Activated gamma-delta T cell treated with anti-CD3 and anti-CD28 coated beads, Interleukin-2, amount 50 U/mL, for 16 hours (primary cell): Measurements from ENCODE around the gene TBC1D9.

Experiments used
- DNase-seq: peaks from one replicate; pipeline ENCODE4 v3.0.0-alpha.2; 2020; ENCODE audit warnings: low read depth

TBC1D9 gene

DNA sequence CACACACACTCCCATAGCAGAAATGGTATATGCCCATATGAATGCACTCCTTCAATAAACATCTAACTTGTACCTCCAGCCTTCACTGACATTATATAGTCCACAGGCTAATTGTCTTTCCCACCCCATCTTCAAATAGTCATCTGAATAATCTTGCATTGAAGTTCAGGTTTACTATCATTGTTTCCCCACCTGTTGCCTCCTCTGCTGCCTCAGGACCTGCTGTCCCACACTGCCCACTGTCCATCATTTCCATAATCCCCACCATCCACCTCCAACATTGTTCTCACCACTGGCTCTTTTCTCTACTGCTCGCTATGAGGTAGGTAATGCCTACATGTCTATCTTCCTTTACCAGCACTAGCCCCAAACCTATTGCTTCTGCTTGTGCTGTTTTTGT is 66.1 kb downstream of the TBC1D9 start:
- no peak for DNase-seq

DNA sequence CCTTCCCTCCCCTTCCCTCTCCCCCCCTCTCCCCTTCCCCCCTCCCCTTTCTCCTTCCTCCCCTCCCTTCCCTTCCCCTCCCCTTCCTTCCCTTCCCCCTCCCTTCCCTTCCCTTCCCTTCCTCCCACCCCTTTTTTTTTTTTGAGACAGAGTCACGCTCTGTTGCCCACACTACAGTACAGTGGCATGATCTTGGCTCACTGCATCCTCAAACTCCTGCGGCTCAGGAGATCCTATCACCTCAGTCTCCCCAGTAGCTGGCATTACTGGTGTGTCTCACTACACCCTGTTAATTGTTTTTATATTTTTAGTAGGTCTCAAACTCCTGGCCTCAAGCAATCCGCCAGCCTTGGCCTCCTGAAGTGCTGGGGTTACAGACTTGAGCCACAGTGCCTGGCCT is 66.6 kb downstream of the TBC1D9 start:
- no peak for DNase-seq

DNA sequence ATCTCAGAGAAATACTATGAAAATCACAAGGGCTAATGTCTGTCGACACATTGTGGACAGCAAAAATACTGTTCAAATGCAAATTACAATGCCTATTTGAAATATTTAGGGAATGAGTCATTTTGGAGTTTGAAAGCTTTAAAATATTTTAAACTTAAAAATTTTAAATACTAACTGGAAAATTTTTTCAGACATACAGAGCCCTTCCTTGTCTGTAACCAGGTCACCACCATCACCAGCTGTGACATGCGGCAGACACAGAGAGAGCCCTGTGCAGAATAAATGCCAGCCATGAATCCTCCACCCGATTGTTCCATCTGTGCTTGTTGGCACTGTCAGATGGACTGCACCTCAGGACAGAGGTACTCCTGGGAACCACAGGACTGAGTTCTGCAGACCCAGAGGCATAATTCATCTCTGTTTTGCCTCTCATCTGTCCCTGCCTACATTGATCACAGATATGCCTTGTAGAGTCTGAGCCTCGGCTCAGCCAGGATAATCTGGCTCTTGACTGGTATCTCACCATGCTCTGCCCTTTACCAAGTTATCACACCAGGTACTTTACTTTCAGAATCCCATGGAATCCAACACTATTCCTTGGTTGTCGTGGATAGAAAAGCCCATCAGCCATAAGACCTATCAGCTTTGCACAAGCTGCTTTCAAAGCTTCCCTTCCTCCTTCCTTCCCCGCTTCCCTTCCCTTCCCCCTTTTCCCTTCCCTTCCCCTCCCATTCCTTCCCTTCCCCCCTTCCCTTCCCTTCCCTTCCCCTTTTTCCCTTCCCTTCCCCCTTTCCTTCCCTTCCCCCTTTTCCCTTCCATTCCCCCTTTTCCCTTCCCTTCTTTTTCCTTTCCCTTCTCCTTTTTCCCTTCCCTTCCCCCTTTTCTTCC is 67.2 kb downstream of the TBC1D9 start:
- DNase-seq: no peak

DNA sequence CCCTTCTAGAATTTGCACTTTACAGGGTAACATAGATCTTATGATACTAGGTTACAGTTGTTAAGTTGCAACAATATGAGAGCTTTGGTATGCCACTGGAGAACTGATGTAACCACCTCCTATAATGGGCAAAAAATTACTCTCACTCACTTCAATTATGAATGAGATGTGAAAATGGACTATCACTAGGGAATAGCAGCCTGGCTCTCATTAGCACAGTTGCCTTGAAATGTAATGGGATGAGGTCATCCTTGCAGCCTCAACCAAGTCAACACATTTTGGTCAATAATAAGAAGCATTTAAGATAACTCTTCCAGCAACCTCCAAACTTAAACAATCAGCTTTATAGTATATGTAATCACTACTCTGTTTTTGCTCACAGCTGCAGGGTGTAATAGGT is 69.4 kb downstream of the TBC1D9 start:
- DNase-seq: no peak

DNA sequence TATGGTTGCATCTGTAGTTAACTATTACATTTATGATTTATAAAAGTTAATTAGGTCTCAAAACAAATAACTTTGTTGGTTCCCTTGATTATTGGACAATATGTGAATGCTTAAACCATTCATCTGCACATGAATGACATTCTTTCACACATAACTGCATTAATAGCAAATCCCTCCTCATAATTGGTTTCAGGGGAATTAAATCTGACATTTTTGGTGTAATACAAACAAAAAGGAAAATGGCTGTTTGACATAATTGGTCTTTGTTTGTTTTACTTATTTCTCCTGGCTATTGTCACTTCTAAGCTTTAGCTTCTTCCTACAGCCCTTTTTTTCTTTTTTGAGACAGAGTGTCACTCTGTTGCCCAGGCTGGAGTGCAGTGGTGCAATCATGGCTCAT is 71.9 kb downstream of the TBC1D9 start:
- DNase-seq: no peak

DNA sequence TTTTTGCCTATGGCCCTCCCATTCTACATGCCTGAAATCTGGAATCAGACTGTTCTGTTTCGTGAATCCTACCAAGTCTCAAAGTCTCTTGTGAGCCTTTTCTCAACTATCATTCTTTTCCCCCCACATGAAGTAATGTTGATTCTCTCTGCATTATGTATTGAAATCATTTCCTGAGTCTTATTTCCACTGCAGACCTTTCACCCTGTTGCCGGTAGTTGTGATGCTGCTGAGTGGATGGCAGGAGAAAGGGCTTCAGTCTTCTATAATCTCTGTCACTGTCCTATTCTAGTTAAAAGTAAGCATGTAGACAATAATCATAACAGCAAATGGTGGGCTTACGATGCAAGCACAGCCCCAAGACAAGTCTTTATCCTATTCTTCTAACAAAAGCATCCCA is 75.0 kb downstream of the TBC1D9 start:
- no peak for DNase-seq

DNA sequence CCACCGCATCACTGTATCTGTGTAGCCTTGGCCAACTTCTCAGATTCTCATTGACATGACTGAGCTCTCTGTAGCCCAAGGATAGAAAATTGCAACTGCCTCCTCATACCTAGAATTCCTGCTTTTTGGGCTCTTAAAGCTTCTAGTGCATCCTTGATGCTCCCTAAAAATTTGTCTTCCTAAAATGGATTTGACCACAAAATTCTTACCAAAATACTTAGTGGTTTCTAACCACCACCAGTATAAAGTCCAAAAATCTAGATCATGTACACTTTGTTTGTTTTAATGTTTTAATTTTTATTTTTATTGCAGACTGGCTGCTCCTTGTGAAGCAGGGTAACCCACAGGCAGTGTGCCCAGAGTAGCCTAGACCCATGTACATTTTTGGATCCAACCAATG is 75.5 kb downstream of the TBC1D9 start:
- DNase-seq: no peak

DNA sequence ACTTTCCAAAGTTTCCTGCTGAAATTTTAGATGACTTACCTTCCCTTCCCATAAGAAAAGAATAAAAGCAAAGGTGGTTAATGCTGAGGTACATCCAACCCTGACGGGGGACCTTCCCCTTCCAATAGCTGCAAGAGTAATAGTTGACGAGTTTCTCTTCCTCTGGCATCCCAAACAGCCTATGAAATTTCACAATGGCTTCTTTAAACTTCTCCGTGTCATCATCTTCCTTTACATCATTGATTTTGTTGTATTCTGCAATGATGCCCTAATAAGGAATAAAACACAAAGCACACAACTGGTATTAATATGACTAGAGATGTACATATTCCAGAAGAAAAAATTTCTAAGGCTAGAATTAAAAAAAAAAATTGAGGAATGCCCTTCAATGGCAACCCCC is 76.6 kb downstream of the TBC1D9 start:
- no peak for DNase-seq

DNA sequence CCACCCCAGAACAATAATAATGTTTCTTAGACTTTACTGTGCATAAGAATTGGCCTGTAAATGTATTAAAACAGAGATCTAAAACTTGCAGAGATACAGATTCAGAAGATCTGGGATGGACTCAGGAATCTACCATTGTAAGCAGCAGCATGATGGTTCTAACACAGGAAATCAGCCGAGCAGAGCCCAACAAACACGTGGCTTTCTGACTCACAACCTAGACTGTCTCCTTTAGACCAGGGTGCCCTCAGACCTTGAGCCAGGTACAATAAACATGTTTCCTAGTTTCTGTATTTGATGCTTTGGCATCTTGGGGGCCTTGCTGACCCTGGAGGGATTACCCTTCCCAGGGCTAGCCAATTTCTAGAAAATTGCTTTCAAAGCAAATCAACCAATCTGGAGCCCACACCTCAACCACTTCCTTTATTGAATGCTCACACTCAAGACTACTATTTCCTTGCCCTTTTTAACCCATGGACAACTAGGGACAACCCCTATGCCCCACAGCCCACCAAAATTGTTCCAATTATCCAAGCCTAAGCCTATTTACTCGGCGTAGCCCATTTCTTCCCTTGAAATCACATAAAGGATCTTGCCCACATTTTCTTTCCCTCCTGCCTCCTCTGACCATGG is 80.5 kb downstream of the TBC1D9 start:
- no peak for DNase-seq

DNA sequence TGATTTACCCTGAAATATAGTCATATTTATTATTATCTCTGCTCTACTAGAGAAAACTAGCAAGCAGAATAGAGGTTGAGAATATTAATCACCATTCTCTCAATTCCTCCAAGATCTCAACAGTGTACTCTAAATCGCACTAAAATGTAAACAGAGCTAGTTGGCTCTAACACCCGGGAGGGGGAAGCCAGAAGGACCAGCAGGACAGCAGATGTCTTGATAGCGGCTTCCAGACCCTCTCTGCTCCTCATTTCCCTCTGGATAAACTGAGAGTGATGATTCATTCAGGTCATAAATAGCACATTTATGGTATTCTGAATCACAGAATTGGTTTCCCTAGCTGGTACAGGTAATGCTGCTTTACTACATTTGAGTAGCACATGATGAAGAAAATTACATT is 82.5 kb downstream of the TBC1D9 start:
- no peak for DNase-seq

DNA sequence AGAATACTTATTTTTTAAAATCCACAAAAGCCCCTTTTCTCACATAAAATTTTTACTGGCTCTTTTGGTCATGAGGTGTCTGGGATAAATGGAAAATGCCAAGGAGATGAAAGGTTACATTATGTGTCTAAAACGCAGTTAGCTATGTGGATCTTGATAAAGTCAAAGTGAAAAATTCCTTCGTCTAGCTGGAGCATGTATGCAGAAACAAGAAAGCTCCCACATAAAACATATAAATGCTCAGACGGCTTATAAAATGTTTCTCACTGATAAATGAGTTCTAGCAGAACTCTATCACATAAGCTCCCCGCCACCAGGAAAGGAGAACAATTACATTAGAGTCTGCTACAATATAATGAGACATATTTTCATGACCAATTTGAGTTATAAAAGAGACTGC is 83.8 kb downstream of the TBC1D9 start:
- DNase-seq: no peak

DNA sequence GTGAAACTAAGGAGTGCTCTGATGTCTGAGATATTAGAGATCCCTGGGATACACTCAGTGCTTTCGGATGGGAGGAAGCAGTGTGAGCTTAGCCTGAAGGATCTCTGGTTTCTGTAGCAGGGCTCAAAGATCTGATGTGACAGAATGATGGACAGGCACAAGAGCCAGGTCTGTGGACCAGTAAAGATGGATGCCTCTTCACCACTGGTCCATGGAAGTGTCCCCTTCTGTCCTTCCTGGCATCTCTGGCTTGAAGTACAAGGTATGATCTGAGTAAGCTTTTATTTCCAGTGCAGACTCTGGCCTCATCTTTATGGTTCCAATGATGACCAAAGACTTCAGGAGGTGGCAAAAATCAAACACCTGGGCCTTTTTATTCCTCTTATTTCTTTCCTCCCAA is 88.1 kb downstream of the TBC1D9 start:
- no peak for DNase-seq

DNA sequence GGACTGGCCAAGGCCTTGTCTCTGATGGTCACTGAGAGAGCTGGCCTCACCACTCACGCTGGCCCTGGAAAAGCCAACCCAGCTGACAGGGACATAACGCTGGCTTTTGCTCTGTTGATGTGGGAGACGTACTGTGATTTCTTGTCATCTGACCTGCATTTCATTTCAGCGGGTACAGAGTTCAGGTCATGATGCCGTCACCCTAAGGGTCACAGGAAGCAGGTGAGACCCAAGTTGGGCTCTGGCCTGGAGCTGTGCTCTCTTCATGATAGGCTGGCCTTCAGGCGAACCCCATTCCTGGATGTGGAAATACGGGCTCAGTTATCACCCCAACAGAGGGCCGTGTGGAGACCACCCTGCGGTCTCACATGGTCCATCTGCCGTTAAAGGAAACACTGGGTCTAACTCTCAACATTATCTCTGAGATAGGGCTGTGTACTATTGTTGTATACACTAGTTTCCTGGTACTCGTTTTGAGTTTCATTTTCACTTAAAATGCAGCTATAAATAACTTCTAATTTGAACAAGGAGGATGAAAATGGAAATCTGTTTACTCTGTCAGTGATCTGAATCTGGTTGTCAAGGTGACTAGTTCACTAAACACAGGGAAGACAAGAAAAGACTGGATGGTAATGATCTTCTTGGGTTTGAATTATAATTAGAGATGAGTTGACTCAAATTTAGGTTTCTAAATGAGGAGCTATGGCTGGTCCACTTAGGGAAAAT is 89.1 kb downstream of the TBC1D9 start:
- DNase-seq: no peak

DNA sequence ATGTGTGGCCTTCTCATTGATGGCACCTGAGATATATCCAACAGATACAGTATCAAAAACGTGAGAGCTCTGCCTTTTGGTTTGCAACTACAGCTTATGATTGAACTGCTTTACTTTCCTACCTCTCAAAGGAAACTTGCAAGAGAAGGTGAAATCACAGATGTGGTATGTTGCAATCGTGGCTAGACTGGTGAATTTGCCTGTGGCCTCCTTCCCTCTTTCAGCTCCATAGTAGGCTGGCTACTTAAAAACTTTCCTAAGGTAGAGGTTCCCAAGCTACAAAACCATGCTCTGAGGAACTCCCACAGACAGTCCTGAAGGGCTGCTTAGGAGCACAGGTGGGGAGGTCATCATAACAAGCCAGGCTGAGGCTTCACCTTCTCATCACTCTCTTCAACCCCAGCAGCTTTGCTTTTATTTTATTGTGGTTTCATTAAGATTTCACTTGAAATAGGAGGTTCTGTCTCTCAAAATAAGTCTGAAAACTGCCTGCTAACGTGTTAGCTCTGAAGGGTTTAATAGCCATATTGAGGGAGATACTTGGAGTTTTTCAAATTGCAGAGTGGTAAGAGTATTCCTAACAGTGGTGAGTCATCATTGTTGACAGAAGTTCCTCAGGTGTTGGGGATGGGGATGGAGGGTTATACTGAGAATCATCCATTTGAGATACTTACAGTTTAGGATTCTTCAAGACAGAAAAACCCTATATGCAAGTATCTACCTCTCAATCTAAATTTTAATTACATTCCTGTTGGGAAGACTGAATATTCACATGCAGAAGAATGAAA is 93.9 kb downstream of the TBC1D9 start:
- DNase-seq: no peak

DNA sequence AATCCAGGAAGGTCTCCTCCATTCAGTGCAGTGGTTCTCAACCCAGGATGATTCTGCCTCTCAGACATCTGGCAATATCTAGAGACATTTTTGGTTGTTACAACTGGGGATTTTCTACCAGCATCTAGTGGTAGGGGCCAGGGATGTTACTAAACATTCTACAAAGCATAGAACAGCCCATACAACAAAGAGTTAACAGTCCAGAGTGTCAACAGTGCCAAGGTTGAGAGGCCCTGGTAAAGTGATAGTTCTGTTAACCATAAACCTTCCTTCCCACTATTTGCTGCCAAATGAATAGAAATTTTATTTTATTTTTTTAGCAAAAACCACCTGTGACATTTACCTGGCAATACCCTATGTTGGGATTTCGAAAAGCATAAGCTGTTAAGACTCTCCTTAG is 94.6 kb downstream of the TBC1D9 start:
- DNase-seq: no peak

DNA sequence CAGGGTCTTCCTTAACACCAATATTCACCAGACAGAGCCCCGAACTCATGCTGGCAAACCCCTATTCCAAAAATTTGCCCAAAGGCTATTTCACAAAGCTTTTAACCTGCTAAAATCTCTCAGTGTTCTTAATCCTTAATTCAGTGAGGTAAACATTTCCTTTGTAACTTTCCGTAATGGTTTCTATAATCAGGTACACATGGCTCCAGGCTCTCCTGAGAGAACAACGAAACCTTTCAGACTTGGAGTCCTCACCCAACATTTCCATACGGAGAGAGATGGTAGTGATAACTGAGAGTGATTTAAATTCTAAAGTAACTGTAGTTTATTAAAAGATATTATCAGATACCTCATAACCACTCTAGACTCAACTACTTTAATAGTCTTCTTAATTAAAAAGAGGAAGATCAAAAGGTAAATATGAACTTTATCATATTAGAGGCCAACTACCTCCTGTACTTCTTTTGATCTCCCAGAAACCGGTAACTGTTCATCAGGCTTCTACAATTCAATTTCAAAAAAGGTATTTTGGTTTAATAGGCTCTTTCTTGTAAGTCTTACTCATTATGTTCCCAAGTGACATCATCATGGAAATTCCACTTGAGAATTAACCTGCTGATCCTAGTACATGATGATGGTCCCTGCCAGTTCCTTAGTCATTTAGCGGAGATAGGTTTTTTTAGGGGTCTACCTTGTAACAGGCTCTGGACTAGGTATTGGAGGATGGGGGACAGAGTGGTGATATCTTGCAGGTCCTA is 96.1 kb downstream of the TBC1D9 start:
- DNase-seq: no peak

DNA sequence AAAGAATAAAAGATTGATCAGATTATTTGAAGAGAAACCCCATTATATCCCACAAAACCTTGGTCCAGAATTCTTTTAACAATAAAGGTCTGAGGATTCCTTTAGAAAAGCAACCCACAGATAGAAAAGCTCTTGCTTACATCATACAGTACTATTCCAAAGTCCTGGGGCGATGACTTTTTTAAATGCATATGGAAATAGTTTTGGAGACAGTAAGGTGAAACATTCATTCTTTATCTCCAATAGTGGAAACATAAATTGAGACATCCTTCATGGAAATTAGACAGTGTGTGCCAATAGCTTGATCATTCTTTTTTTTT is 101.7 kb downstream of the TBC1D9 start:
- DNase-seq: no peak

DNA sequence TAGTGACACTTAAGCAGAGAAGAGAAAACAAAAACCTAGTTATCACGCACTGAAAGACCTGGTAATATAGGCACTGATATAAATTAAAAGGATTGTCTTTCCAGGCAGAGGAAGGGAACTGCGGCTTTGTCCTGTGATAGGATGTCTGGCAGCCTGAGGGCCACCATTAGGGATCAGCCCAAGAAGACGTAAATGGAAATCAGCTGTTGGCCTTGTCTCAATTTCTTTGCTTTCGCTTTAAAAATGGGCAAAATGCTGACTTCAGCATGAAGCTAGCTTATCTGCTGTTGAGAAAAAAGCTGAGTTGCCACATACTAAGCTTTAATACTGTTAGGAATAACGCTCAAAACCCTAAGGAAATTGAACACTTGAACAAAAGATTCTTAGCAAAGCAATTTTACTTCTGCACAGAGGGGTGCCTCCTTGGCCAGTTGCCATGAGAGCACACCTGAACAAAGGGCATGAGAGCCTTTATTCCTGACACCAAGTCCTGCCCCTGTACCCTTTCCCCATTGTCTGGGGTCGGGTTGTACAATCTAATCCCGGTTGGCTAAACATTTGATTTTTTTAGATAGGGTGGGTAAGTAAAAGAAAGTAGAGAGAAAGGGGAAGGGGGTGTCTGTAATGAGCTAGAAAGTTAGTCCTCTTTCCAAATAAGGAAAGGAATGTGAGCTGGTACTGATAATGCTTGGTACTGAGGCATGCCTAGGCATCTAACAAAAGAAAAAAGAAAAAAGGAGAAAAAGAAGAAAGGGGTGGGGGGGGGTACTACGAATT is 102.3 kb downstream of the TBC1D9 start:
- DNase-seq: no peak

DNA sequence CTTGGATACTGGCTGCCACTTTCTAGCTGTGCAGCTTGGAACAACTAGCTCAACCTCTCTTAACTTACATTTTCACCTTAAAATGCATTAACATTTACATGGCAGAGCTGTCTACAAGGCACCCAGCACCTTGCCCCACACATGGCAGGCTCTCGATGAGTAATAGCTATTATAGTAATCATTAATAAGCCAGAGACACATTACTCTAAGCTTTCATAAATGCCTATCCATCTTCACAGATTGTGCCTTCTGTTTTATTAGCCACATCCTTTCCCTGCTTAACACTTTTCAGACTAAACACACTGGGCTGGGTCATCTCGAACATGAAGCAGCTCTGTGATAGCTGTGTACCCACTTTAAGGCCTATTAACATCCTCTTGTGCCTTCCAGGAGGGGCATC is 103.6 kb downstream of the TBC1D9 start:
- no peak for DNase-seq

DNA sequence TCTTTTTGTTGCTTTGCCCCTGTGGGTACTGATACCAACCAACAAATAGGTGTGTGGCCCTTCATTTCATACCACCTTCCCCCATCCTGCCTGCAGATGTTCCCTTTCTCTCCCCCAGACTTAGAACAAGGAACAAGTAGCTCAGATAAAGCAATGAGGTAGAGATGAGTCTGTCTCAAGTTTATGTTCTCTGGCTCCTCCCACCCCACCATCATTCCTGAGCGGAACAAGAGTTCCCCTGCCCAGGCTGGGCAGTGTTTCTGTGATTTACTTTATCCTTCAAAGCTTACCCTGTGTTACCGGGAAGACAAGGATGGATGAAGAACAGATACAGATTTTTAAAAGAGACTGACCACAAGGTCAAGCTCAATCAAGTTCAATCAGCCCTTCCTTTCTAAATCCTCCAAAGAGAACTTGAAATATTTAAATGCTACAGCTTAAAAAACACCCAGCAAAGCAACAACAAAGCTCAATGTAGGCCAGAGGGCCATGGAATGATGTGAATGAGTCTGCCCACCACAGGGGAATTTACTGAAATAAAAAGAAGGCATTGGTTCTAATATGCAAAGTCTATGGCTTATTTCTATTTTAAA is 107.4 kb downstream of the TBC1D9 start:
- no peak for DNase-seq
